Gastroesophageal sphincter (tissue), 4 donors: Measurements from ENCODE around the gene SLC48A1. TPM values are rescaled to one million over a fixed set of nuclear protein-coding genes. Genes with fewer than 3 reads are reported as not detected.
A peak's percentile ranks its signal among the peaks of the same experiment; 100 is the strongest.

Experiments used
- ATAC-seq: fragments of 150-250 bp; one replicate; pipeline ENCODE4 v1.9.1; 2016; ENCODE audit warnings: mild to moderate bottlenecking, moderate library complexity
- H3K27ac ChIP-seq, 4 donors: fragments of 200-600 bp; sonication (generic) in 3 of 4; 1 replicate in 3 of 4; 2 replicates in 1 of 4; pipeline ENCODE4 v1.5.1; 2016 to 2019
- H3K27me3 ChIP-seq: fragments of 200-600 bp; sonication (generic); one replicate; pipeline ENCODE4 v1.5.1; 2019
- H3K36me3 ChIP-seq, 2 donors: fragments of 200-600 bp; sonication (generic); one replicate each; pipeline ENCODE4 v1.5.1; 2019; ENCODE audit warnings: control low read depth in 1 of 2
- H3K4me1 ChIP-seq, 3 donors: fragments of 200-600 bp; sonication (generic); 1 replicate in 2 of 3; 2 replicates in 1 of 3; pipeline ENCODE4 v1.5.1; 2016 to 2019; ENCODE audit warnings: control low read depth in 2 of 3
- H3K4me3 ChIP-seq, 2 donors: fragments of 200-600 bp; sonication (generic); one replicate each; pipeline ENCODE4 v1.5.1; 2019; ENCODE audit warnings: mild to moderate bottlenecking in 1 of 2, moderate library complexity in 1 of 2
- H3K9me3 ChIP-seq, 3 donors: fragments of 200-600 bp; sonication (generic); one replicate each; pipeline ENCODE4 v1.5.1; 2017 to 2019; ENCODE audit warnings: control low read depth in 2 of 3
- CTCF ChIP-seq, 4 experiments: fragments of 200-600 bp in 2 of 4; fragments of 450-650 bp in 2 of 4; sonication (generic) in 1 of 4; IDR thresholded peaks; one replicate each; pipeline ENCODE4 v1.5.1; 2017 to 2019; ENCODE audit warnings: antibody characterized with exemption in 4 of 4, mild to moderate bottlenecking in 2 of 4, moderate library complexity in 2 of 4
- EP300 ChIP-seq: sonication (generic); formaldehyde crosslinking; IDR thresholded peaks from one replicate; pipeline ENCODE4 v1.6.1; 2017; ENCODE audit warnings: antibody characterized with exemption, mild to moderate bottlenecking
- POLR2A ChIP-seq, 2 donors: fragments of 450-650 bp; IDR thresholded peaks; one replicate each; pipeline ENCODE4 v1.6.1; 2017; ENCODE audit warnings: antibody characterized with exemption in 2 of 2, mild to moderate bottlenecking in 2 of 2, moderate library complexity in 1 of 2
- POLR2AphosphoS5 ChIP-seq: sonication (generic); formaldehyde crosslinking; IDR thresholded peaks from one replicate; pipeline ENCODE4 v1.6.1; 2017; ENCODE audit warnings: antibody characterized with exemption
- WGBS, 2 donors: methylation state at CpG; one replicate each; pipeline ENCODE4 v1.1.5; 2018; ENCODE audit warnings: low coverage in 1 of 2; 5-methylcytosine and 5-hydroxymethylcytosine counted together
- total RNA-seq, 4 donors: library from RNA; depleted of rRNA; stranded (reverse); fragments of >200 nt; gene quantifications; one replicate each; pipeline ENCODE4 v1.1.0, GENCODE V29; 2016

SLC48A1 gene
- total RNA-seq, 4 donors from 2014 or later: 40.7 to 66.8 (median 53.3) TPM

- Histone ChIP-seq H3K36me3 (peaks cover 0 to 43% of the 10 kb centered on the region in 2 donors), H3K4me1 (peaks cover 0 to 50% (median 0%) of the 10 kb centered on the region in 3 donors), H3K9me3 (no peaks in the 10 kb centered on the region), H3K27ac (peak overlapping the region in 2 of 4 donors; percentile 42 to 72), H3K4me3 (no peak overlapping the region), H3K27me3 (no peaks in the 10 kb centered on the region)
- TF ChIP-seq POLR2A (IDR thresholded peaks at IDR 0.05): no peak
- TF ChIP-seq POLR2AphosphoS5: no peak
- no peak for TF ChIP-seq EP300
- TF ChIP-seq CTCF (IDR thresholded peaks at IDR 0.05): no peak
- no peak for ATAC-seq
- WGBS, 2 donors: 93 to 100% methylated on average over 1 to 3 of the region's 4 CpGs
These were observed 20.9 kb upstream of the SLC48A1 start for GRCh38 chr12:47752121-47752520.

GRCh38 chr12:47752552-47752951 is 20.5 kb upstream of the SLC48A1 start:
- Histone ChIP-seq H3K4me3 (no peak overlapping the region), H3K27ac (peak overlapping the region in 3 of 4 donors; percentile 48 to 72 (median 50)), H3K27me3 (no peaks in the 10 kb centered on the region), H3K36me3 (peaks cover 0 to 39% of the 10 kb centered on the region in 2 donors), H3K4me1 (peaks cover 0 to 54% (median under 1%) of the 10 kb centered on the region in 3 donors), H3K9me3 (no peaks in the 10 kb centered on the region)
- TF ChIP-seq POLR2A (IDR thresholded peaks at IDR 0.05) (no peak), POLR2AphosphoS5 (no peak)
- 76 to 89% methylated on average over 3 to 4 of the region's 7 CpGs for WGBS, 2 donors
- no peak for ATAC-seq

- 79 to 87% methylated on average over 4 to 5 of the region's 11 CpGs for WGBS, 2 donors
- TF ChIP-seq POLR2AphosphoS5: peak; percentile 3
- no peak for TF ChIP-seq EP300
- Histone ChIP-seq H3K4me1 (peaks cover 0 to 62% (median 8%) of the 10 kb centered on the region in 3 donors), H3K27ac (peak overlapping the region in 3 of 4 donors; percentile 48 to 72 (median 50)), H3K36me3 (peaks cover 0 to 33% of the 10 kb centered on the region in 2 donors), H3K9me3 (no peaks in the 10 kb centered on the region), H3K4me3 (peak overlapping the region in 1 of 2 donors; percentile 72), H3K27me3 (no peaks in the 10 kb centered on the region)
- ATAC-seq: peak; percentile 81
These were observed 19.7 kb upstream of the SLC48A1 start for GRCh38 chr12:47753021-47754001.

- TF ChIP-seq POLR2AphosphoS5: no peak
- no peak for TF ChIP-seq POLR2A (IDR thresholded peaks at IDR 0.05)
- TF ChIP-seq EP300: no peak
- no peak for TF ChIP-seq CTCF (IDR thresholded peaks at IDR 0.05)
- no peaks in the 10 kb centered on the region for H3K9me3 ChIP-seq
- ATAC-seq: no peak
- no peaks in the 10 kb centered on the region for H3K27me3 ChIP-seq
- 88 to 94% methylated on average over 4 of the region's 4 CpGs for WGBS, 2 donors
- peak overlapping the region in 1 of 2 donors; percentile 72 for H3K4me3 ChIP-seq
- H3K27ac ChIP-seq: peak overlapping the region in 3 of 4 donors; percentile 48 to 72 (median 50)
- peaks cover 0 to 67% (median 12%) of the 10 kb centered on the region in 3 donors for H3K4me1 ChIP-seq
- peaks cover 0 to 25% of the 10 kb centered on the region in 2 donors for H3K36me3 ChIP-seq
These were observed 18.9 kb upstream of the SLC48A1 start for GRCh38 chr12:47754126-47754525.

GRCh38 chr12:47754881-47755280 is 18.2 kb upstream of the SLC48A1 start:
- Histone ChIP-seq H3K27ac (peak overlapping the region in 3 of 4 donors; percentile 34 to 72 (median 48)), H3K4me3 (peak overlapping the region in 1 of 2 donors; percentile 72), H3K36me3 (peaks cover 0 to 18% of the 10 kb centered on the region in 2 donors), H3K9me3 (no peaks in the 10 kb centered on the region), H3K4me1 (peaks cover 0 to 75% (median 12%) of the 10 kb centered on the region in 3 donors), H3K27me3 (no peaks in the 10 kb centered on the region)
- no peak for ATAC-seq
- 57% methylated on average over 2 of the region's 3 CpGs; no CpG with 5 or more reads in 1 of the 2 donors for WGBS, 2 donors
- TF ChIP-seq CTCF (IDR thresholded peaks at IDR 0.05): no peak
- no peak for TF ChIP-seq EP300
- no peak for TF ChIP-seq POLR2A (IDR thresholded peaks at IDR 0.05)
- no peak for TF ChIP-seq POLR2AphosphoS5
